H1 (cell line): Measurements from ENCODE around the gene ADO. TPM values are rescaled to one million over a fixed set of nuclear protein-coding genes. Genes with fewer than 3 reads are reported as not detected.

Source experiments
- CTCF ChIA-PET: fragments of 300-600 bp; sonication (Branson Sonifier 250); formaldehyde crosslinking; loops from one replicate; lab custom pipeline; 2021; ENCODE audit not compliant: partially characterized antibody; lab: Charles Lee
- POLR2A ChIA-PET: fragments of 300-600 bp; sonication (Branson Sonifier 250); formaldehyde crosslinking; loops from one replicate; lab custom pipeline; 2021; ENCODE audit warnings: inconsistent platforms; ENCODE audit not compliant: partially characterized antibody; lab: Charles Lee
- DNase-seq, 2 experiments: peaks; one replicate each; pipeline versions ENCODE4 v3.0.0 to v3.0.0-alpha.2; 2010 to 2022; ENCODE audit warnings: low spot score in 2 of 2, low read depth in 1 of 2, mixed read lengths in 1 of 2
- FAIRE-seq: peaks from 2 replicates; lab custom pipeline; 2011; peaks lifted over from hg19 to GRCh38; lab: Jason Lieb, UNC
- H2AFZ ChIP-seq: 2 replicates; pipeline ENCODE4 v1.8.1; 2012; ENCODE audit warnings: low read length, inconsistent platforms
- H2AK5ac ChIP-seq: 2 replicates; pipeline ENCODE4 v1.6.1; 2013; ENCODE audit warnings: low read depth, low read length
- H2BK120ac ChIP-seq: replicated peaks from 2 replicates; pipeline ENCODE3; 2013; ENCODE audit warnings: low read depth, low read length, inconsistent platforms
- H2BK12ac ChIP-seq: 2 replicates; pipeline ENCODE4 v1.6.1; 2013; ENCODE audit warnings: low read depth, low read length
- H2BK15ac ChIP-seq: 2 replicates; pipeline ENCODE4 v1.6.1; 2013; ENCODE audit warnings: low read length
- H2BK20ac ChIP-seq: 2 replicates; pipeline ENCODE4 v1.6.1; 2013; ENCODE audit warnings: low read length
- H2BK5ac ChIP-seq: 2 replicates; pipeline ENCODE4 v1.6.1; 2013; ENCODE audit warnings: low read depth, low read length
- H3K14ac ChIP-seq: 2 replicates; pipeline ENCODE4 v1.6.1; 2013; ENCODE audit warnings: inconsistent platforms; ENCODE audit not compliant: insufficient read length
- H3K18ac ChIP-seq: 2 replicates; pipeline ENCODE4 v1.6.1; 2013; ENCODE audit warnings: low read length; ENCODE audit errors: extremely low read depth
- H3K23ac ChIP-seq: 2 replicates; pipeline ENCODE4 v1.6.1; 2013; ENCODE audit warnings: inconsistent platforms; ENCODE audit not compliant: insufficient read length
- H3K23me2 ChIP-seq: 2 replicates; pipeline ENCODE4 v1.6.1; 2013; ENCODE audit warnings: low read depth, low read length
- H3K27ac ChIP-seq: 2 replicates; pipeline ENCODE4 v1.6.1; 2011; ENCODE audit warnings: low read depth, low read length, inconsistent platforms
- H3K27me3 ChIP-seq, 4 experiments: replicated peaks in 1 of 4; 1 replicate in 1 of 4; 2 replicates in 3 of 4; pipeline versions ENCODE4 v1.6.1 to v1.8.1; 2011 to 2013; ENCODE audit warnings: low read length in 3 of 4, mild to moderate bottlenecking in 3 of 4, inconsistent platforms in 2 of 4, mixed read lengths in 2 of 4, moderate library complexity in 1 of 4; ENCODE audit not compliant: control insufficient read depth in 3 of 4, insufficient read depth in 3 of 4; ENCODE audit errors: extremely low read depth in 1 of 4
- H3K36me3 ChIP-seq, 4 experiments: 2 replicates each; pipeline versions ENCODE4 v1.6.1 to v1.8.1; 2011 to 2013; ENCODE audit warnings: mild to moderate bottlenecking in 4 of 4, low read length in 3 of 4, moderate library complexity in 2 of 4, control low read depth in 1 of 4, inconsistent platforms in 1 of 4; ENCODE audit not compliant: insufficient read depth in 4 of 4, control insufficient read depth in 2 of 4
- H3K4ac ChIP-seq: replicated peaks from 2 replicates; pipeline ENCODE3; 2013; ENCODE audit warnings: low read length, low read depth, mixed read lengths, inconsistent platforms; ENCODE audit not compliant: insufficient read length
- H3K4me1 ChIP-seq, 4 experiments: replicated peaks in 1 of 4; 1 replicate in 1 of 4; 2 replicates in 3 of 4; pipeline versions ENCODE4 v1.6.1 to v1.8.1; 2011 to 2013; ENCODE audit warnings: low read length in 3 of 4, inconsistent platforms in 2 of 4, mixed read lengths in 1 of 4; ENCODE audit not compliant: insufficient read depth in 4 of 4, control insufficient read depth in 3 of 4
- H3K4me2 ChIP-seq, 2 experiments: 2 replicates each; pipeline versions ENCODE4 v1.6.1 to v1.8.1; 2011 to 2013; ENCODE audit warnings: low read depth in 2 of 2, low read length in 2 of 2, control low read depth in 1 of 2, inconsistent platforms in 1 of 2, mild to moderate bottlenecking in 1 of 2; ENCODE audit not compliant: insufficient read depth in 1 of 2
- H3K4me3 ChIP-seq, 4 experiments: fragments of 200-600, 300-600 bp in 1 of 4; sonication (generic), shearing (Covaris generic), sonication (Bioruptor Twin) in 1 of 4; 2 replicates each; pipeline versions ENCODE4 v1.5.1 to v1.8.1; 2011 to 2016; ENCODE audit warnings: low read length in 4 of 4, low read depth in 3 of 4, control low read depth in 2 of 4, inconsistent platforms in 2 of 4, mild to moderate bottlenecking in 2 of 4, mixed read lengths in 1 of 4, moderate library complexity in 1 of 4; ENCODE audit not compliant: insufficient read depth in 2 of 4; ENCODE audit errors: extremely low read depth in 1 of 4
- H3K56ac ChIP-seq: replicated peaks from 2 replicates; pipeline ENCODE3; 2013; ENCODE audit warnings: low read depth, mild to moderate bottlenecking, mixed read lengths, low read length, inconsistent platforms; ENCODE audit not compliant: insufficient read length
- H3K79me1 ChIP-seq: 2 replicates; pipeline ENCODE4 v1.6.1; 2013; ENCODE audit warnings: low read depth, low read length, control low read depth
- H3K79me2 ChIP-seq, 2 experiments: 2 replicates each; pipeline versions ENCODE4 v1.6.1 to v1.8.1; 2012 to 2013; ENCODE audit warnings: low read length in 2 of 2, mild to moderate bottlenecking in 2 of 2, inconsistent platforms in 1 of 2; ENCODE audit not compliant: insufficient read depth in 2 of 2, control insufficient read depth in 1 of 2
- H3K9ac ChIP-seq, 4 experiments: replicated peaks in 1 of 4; 1 replicate in 1 of 4; 2 replicates in 3 of 4; pipeline versions ENCODE4 v1.6.1 to v1.8.1; 2011 to 2013; ENCODE audit warnings: low read depth in 3 of 4, low read length in 3 of 4, control low read depth in 2 of 4, mild to moderate bottlenecking in 2 of 4, moderate library complexity in 2 of 4, inconsistent platforms in 1 of 4; ENCODE audit errors: extremely low read depth in 1 of 4
- H3K9me3 ChIP-seq, 2 experiments: 2 replicates each; pipeline versions ENCODE4 v1.6.1 to v1.8.1; 2012 to 2013; ENCODE audit warnings: mild to moderate bottlenecking in 2 of 2, moderate library complexity in 2 of 2, control low read depth in 1 of 2, inconsistent platforms in 1 of 2, low read depth in 1 of 2, low read length in 1 of 2, mixed read lengths in 1 of 2; ENCODE audit not compliant: insufficient read depth in 2 of 2
- H4K20me1 ChIP-seq, 2 experiments: replicated peaks in 1 of 2; 2 replicates each; pipeline versions ENCODE3 to v1.8.1; 2011 to 2013; ENCODE audit warnings: inconsistent platforms in 2 of 2, low read length in 2 of 2, mild to moderate bottlenecking in 1 of 2; ENCODE audit not compliant: insufficient read depth in 2 of 2, control insufficient read depth in 1 of 2
- H4K5ac ChIP-seq: 2 replicates; pipeline ENCODE4 v1.6.1; 2013; ENCODE audit warnings: low read length, low read depth, mixed read lengths, inconsistent platforms; ENCODE audit not compliant: insufficient read length
- H4K8ac ChIP-seq: 2 replicates; pipeline ENCODE4 v1.8.0; 2013; ENCODE audit warnings: mild to moderate bottlenecking, moderate library complexity, low read length, inconsistent platforms; ENCODE audit not compliant: insufficient read depth; ENCODE audit errors: extremely low read depth
- H4K91ac ChIP-seq: replicated peaks from 2 replicates; pipeline ENCODE3; 2013; ENCODE audit warnings: low read length, mixed read lengths, inconsistent platforms; ENCODE audit not compliant: insufficient read length
- MAX ChIP-seq: IDR thresholded peaks from 2 replicates; pipeline ENCODE4 v1.6.1; 2012; ENCODE audit warnings: inconsistent platforms
- WGBS, 2 experiments: shearing (Covaris generic) in 1 of 2; methylation state at CpG; one replicate each; pipeline versions ENCODE4 v1.1.6 to v1.1.7; 2013 to 2015; ENCODE audit warnings: low lambda C conversion rate in 2 of 2, mixed read lengths in 2 of 2, inconsistent platforms in 1 of 2, low coverage in 1 of 2, missing lambda C conversion rate in 1 of 2; ENCODE audit not compliant: insufficient replicate concordance in 2 of 2, insufficient coverage in 1 of 2, insufficient read length in 1 of 2; ENCODE audit errors: extremely low coverage in 1 of 2, missing lambda C conversion rate in 1 of 2; 5-methylcytosine and 5-hydroxymethylcytosine counted together
- polyA plus RNA-seq, 7 experiments: library from polyadenylated mRNA; depleted of rRNA in 3 of 7; stranded (reverse) in 5 of 7; unstranded in 2 of 7; fragments of >200 nt in 5 of 7; fragments of 200-250 nt in 2 of 7; gene quantifications; 1 replicate in 5 of 7; 2 replicates in 1 of 7; 4 replicates in 1 of 7; pipeline versions ENCODE4 v1.2.1 to v1.2.3, GENCODE V29; 2011 to 2013; ENCODE audit warnings: missing spikeins in 2 of 7, mixed read lengths in 2 of 7
- total RNA-seq: library from RNA; stranded (reverse); fragmentation: NEBNext Ultra II Directional; extraction: Animal tissue kit (Norgen Biotek cat#: 25700); gene quantifications from 2 replicates; pipeline ENCODE4 v1.2.1, GENCODE V29; 2021

ADO gene
- total and polyA plus RNA-seq, 2 of the 8 experiments (the other 6 are each of a cell fraction or from before 2014, with no cell fraction given) = 18.7 to 27.9 TPM

DNA sequence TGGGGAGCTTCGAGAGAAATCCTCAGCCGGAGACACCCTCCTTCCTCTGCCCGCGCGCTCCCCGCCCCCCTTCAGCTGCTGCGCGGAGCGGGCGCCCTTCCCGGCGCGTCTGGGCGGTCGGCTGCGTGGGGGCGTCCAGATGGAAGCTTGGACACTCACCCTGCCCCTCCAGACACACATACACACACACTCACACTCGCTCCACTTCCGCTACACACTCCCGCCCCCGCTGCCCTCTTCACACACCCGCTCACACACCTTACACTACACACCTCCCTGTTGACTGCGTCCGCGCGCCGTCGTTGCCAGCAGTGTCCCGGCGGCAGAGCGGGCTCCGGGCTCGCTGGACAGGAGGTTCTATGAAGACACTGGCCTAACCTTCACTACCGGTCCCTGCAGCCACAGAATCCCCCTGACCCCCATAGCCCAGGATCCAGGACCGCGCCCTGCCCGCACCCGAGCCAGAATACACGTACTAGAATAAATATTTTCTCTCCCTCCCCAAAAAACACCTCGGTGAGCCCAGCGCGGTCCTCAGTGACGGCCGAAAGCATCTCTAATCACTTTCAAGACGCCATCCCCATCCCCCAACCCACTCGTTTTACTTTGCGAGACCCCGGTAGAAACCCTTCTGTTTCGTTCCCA lies 12.7 kb downstream of the ADO start:
- Histone ChIP-seq H3K4me3 (peak overlapping the region; percentile 56 to 81 (median 70)), H2AK5ac (no peak overlapping the region), H2BK20ac (no peak overlapping the region), H3K56ac (no peak overlapping the region), H3K79me1 (no peaks in the 10 kb centered on the region), H3K4me1 (peaks cover 0 to 11% (median 4%) of the 10 kb centered on the region in 4 experiments; a peak in 4 of 7 replicates), H4K8ac (no peak overlapping the region; the same call in 1 of the 2 replicates), H3K27me3 (peaks cover 20 to 64% (median 58%) of the 10 kb centered on the region in 4 experiments), H3K23ac (no peak overlapping the region), H3K4me2 (peak overlapping the region; percentile 83 to 94), H3K79me2 (no peaks in the 10 kb centered on the region), H2BK12ac (no peak overlapping the region), H4K5ac (no peak overlapping the region), H2BK15ac (no peak overlapping the region), H3K27ac (no peak overlapping the region), H3K9me3 (no peaks in the 10 kb centered on the region), H3K4ac (no peak overlapping the region), H2AFZ (no peak overlapping the region), H3K9ac (peak overlapping the region; percentile 4 to 70 (median 32); a peak in 4 of 7 replicates), H2BK5ac (no peak overlapping the region), H3K14ac (no peak overlapping the region), H2BK120ac (no peak overlapping the region), H4K91ac (no peak overlapping the region), H3K23me2 (peaks cover 26% of the 10 kb centered on the region), H3K36me3 (no peaks in the 10 kb centered on the region), H3K18ac (peak overlapping the region; percentile 71), H4K20me1 (peaks cover 0 to 13% of the 10 kb centered on the region in 2 experiments)
- FAIRE-seq (no peak), DNase-seq (peak in 1 of 2 experiments; percentile 59)
- WGBS, 2 experiments = 4% methylated on average over 36 of the region's 49 CpGs; no CpG with 5 or more reads in 1 of the 2 experiments
- ChIA-PET CTCF (interaction anchor here (0.6 to 6.9 kb wide), 20 partner anchors 12 to 380 kb away, joined by 3 to 94 read pairs (median 5); partner anchors contain the start of gene ADO), POLR2A (interaction anchor here (1.3 to 7.7 kb wide), 4 partner anchors 12 to 316 kb away, joined by 3 to 99 read pairs (median 16); partner anchors contain the start of genes ADO and NRBF2)
- TF ChIP-seq MAX = 0 out of 2 replicates have a peak, but pooled peaks have one; percentile 17
